Activated CD8-positive, alpha-beta T cell treated with anti-CD3 and anti-CD28 coated beads for 36 hours (primary cell): Measurements from ENCODE around the gene CACNB2. TPM values are rescaled to one million over a fixed set of nuclear protein-coding genes. Genes with fewer than 3 reads are reported as not detected.
"Not testable (repeated sequence)": the region's sequence is repeated elsewhere in the genome, so short reads cannot be mapped to it uniquely, and the experiment has no call there.

Experiments used
- ATAC-seq: fragments of 200-7000 bp; cut with Tn5 transposase; one replicate; pipeline ENCODE4 v1.10.0; 2021; ENCODE audit warnings: mild to moderate bottlenecking, moderate library complexity
- CTCF ChIA-PET: fragments of 350-600 bp; sonication (Branson Sonifier 250); formaldehyde crosslinking; loops from one replicate; lab custom pipeline; 2021; ENCODE audit warnings: antibody characterized with exemption; lab: Charles Lee
- POLR2A ChIA-PET: fragments of 350-600 bp; sonication (Branson Sonifier 250); formaldehyde crosslinking; loops from one replicate; lab custom pipeline; 2021; ENCODE audit warnings: antibody characterized with exemption; lab: Charles Lee
- DNase-seq: peaks from one replicate; pipeline ENCODE4 v3.0.0-alpha.2; 2020
- H3K27ac Mint-ChIP-seq: one replicate; pipeline ENCODE4 v1.8.0; 2021; ENCODE audit warnings: mild to moderate bottlenecking, mixed read lengths
- H3K27me3 Mint-ChIP-seq: one replicate; pipeline ENCODE4 v1.8.0; 2021; ENCODE audit warnings: mixed read lengths
- H3K36me3 Mint-ChIP-seq: one replicate; pipeline ENCODE4 v1.8.0; 2021; ENCODE audit warnings: low read depth, mixed read lengths
- H3K4me1 Mint-ChIP-seq: one replicate; pipeline ENCODE4 v1.8.0; 2021; ENCODE audit warnings: low read depth, mixed read lengths
- H3K4me3 Mint-ChIP-seq: one replicate; pipeline ENCODE4 v1.8.0; 2021; ENCODE audit warnings: mild to moderate bottlenecking, moderate library complexity, mixed read lengths
- H3K9me3 Mint-ChIP-seq: one replicate; pipeline ENCODE4 v1.8.0; 2021; ENCODE audit warnings: mixed read lengths
- CTCF ChIP-seq: fragments of 200-600 bp; IDR thresholded peaks from one replicate; pipeline ENCODE4 v1.8.0; 2022; ENCODE audit warnings: antibody characterized with exemption, mild to moderate bottlenecking
- intact Hi-C: fragments of 100-400 bp; cut with micrococcal nuclease; formaldehyde crosslinking; loops from one replicate; pipeline ENCODE4 v1.10.0; 2022
- total RNA-seq, 2 experiments: library from RNA; stranded (reverse); gene quantifications; one replicate each; pipeline ENCODE4 v1.2.3, GENCODE V29; 2021

The CACNB2 gene
- total RNA-seq, 2 experiments from 2014 or later, result not detected

- Mint-ChIP-seq H3K4me3 (no peak overlapping the region), H3K27me3 (no peaks in the 10 kb centered on the region), H3K27ac (no peak overlapping the region), H3K9me3 (no peaks in the 10 kb centered on the region), H3K4me1 (peaks cover 5% of the 10 kb centered on the region), H3K36me3 (no peaks in the 10 kb centered on the region)
- ChIA-PET POLR2A (interaction anchor here (0.6 kb wide), 1 partner anchor 62 kb away, joined by 3 read pairs; no protein-coding TSS in a partner anchor), CTCF (interaction anchor here (0.9 kb wide), 1 partner anchor 11 kb away, joined by 4 read pairs; no protein-coding TSS in a partner anchor)
- TF ChIP-seq CTCF, result no peak
- ATAC-seq (no peak), DNase-seq (no peak)
- intact Hi-C loops, result no loop called here
Observed at GRCh38 chr10:18205098-18205834, 65.0 kb downstream of the CACNB2 start.

GRCh38 chr10:18208186-18208585 lies 68.0 kb downstream of the CACNB2 start:
- H3K4me3 Mint-ChIP-seq, H3K4me1 Mint-ChIP-seq, H3K9me3 Mint-ChIP-seq, CTCF ChIA-PET, H3K27me3 Mint-ChIP-seq, H3K36me3 Mint-ChIP-seq, DNase-seq, ATAC-seq, POLR2A ChIA-PET, H3K27ac Mint-ChIP-seq, intact Hi-C loops: not testable (repeated sequence)

GRCh38 chr10:18209241-18209640 lies 69.0 kb downstream of the CACNB2 start:
- Mint-ChIP-seq H3K4me1 (peaks cover under 1% of the 10 kb centered on the region), H3K27ac (no peak overlapping the region), H3K27me3 (no peaks in the 10 kb centered on the region), H3K9me3 (no peaks in the 10 kb centered on the region), H3K36me3 (no peaks in the 10 kb centered on the region), H3K4me3 (no peak overlapping the region)
- TF ChIP-seq CTCF, result no peak
- ATAC-seq, result no peak
- POLR2A ChIA-PET, result no interaction called here
- intact Hi-C loops, result no loop called here
- DNase-seq, result no peak
- CTCF ChIA-PET, result no interaction called here

- H3K36me3 Mint-ChIP-seq, result no peaks in the 10 kb centered on the region
- ATAC-seq (no peak), DNase-seq (no peak)
- H3K4me1 Mint-ChIP-seq, result no peaks in the 10 kb centered on the region
- H3K27ac Mint-ChIP-seq, result no peak overlapping the region
- H3K9me3 Mint-ChIP-seq, result no peaks in the 10 kb centered on the region
- H3K4me3 Mint-ChIP-seq, result no peak overlapping the region
- H3K27me3 Mint-ChIP-seq, result peaks cover 2% of the 10 kb centered on the region
- CTCF ChIA-PET, result no interaction called here
- POLR2A ChIA-PET, result no interaction called here
- intact Hi-C loops, result loop anchor here (10.0 kb wide), 1 partner anchor 606 kb away; no protein-coding TSS in a partner anchor
- TF ChIP-seq CTCF, result no peak
Observed at GRCh38 chr10:18210711-18211110, 70.5 kb downstream of the CACNB2 start.

GRCh38 chr10:18211862-18212261 lies 71.6 kb downstream of the CACNB2 start:
- Mint-ChIP-seq H3K4me1 (no peaks in the 10 kb centered on the region), H3K27me3 (peaks cover 2% of the 10 kb centered on the region), H3K36me3 (no peaks in the 10 kb centered on the region), H3K27ac (no peak overlapping the region), H3K9me3 (no peaks in the 10 kb centered on the region), H3K4me3 (no peak overlapping the region)
- TF ChIP-seq CTCF, result no peak
- ChIA-PET CTCF (no interaction called here), POLR2A (no interaction called here)
- no peak for ATAC-seq
- no peak for DNase-seq
- intact Hi-C loops, result loop anchor here (10.0 kb wide), 1 partner anchor 607 kb away; no protein-coding TSS in a partner anchor
